GM13977 (cell line): ENCODE results near the gene PSMD1.

Experiments
- DNase-seq: peaks from one replicate; pipeline ENCODE4 v3.0.0; 2012; ENCODE audit warnings: low spot score
- CTCF ChIP-seq: IDR thresholded peaks from 2 replicates; pipeline ENCODE4 v1.5.1; 2012; ENCODE audit warnings: mild to moderate bottlenecking, control low read depth; ENCODE audit not compliant: insufficient read depth; ENCODE audit errors: extremely low read depth, missing control alignments
- in situ Hi-C: fragments of 300-500 bp; cut with MboI; formaldehyde crosslinking; loops from one replicate; pipeline ENCODE4 v1.12.0; 2022; ENCODE audit warnings: low sequenced_read_pairs, low pct_unique_long_range_greater_than_20kb, mixed read lengths, inconsistent platforms; ENCODE audit not compliant: unreplicated experiment

The PSMD1 gene

DNA sequence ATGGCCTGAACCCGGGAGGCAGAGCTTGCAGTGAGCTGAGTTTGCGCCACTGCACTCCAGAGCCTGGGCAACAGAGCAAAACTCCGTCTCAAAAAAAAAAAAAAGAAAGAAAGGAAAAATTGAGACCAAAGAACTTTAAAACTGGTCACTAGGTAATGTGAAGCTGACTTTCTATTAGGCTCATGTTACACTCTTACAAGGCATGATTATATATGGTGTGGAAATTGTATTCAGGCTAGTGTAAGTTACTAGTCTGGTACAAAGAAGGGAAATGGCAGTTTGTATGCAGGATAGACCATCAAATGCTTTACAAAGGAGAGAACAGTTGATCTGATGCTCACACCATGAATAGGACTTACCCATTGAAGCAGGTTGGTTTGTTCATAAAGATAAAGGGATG lies 106.3 kb downstream of the PSMD1 start:
- in situ Hi-C loops = no loop called here
- TF ChIP-seq CTCF = no peak
- no peak for DNase-seq

- DNase-seq = no peak
- TF ChIP-seq CTCF = no peak
- in situ Hi-C loops = no loop called here
These were observed 106.9 kb downstream of the PSMD1 start for GRCh38 chr2:231163414-231164095.

GRCh38 chr2:231167745-231168459 lies 111.2 kb downstream of the PSMD1 start:
- no peak for TF ChIP-seq CTCF
- no peak for DNase-seq
- in situ Hi-C loops = no loop called here

DNA sequence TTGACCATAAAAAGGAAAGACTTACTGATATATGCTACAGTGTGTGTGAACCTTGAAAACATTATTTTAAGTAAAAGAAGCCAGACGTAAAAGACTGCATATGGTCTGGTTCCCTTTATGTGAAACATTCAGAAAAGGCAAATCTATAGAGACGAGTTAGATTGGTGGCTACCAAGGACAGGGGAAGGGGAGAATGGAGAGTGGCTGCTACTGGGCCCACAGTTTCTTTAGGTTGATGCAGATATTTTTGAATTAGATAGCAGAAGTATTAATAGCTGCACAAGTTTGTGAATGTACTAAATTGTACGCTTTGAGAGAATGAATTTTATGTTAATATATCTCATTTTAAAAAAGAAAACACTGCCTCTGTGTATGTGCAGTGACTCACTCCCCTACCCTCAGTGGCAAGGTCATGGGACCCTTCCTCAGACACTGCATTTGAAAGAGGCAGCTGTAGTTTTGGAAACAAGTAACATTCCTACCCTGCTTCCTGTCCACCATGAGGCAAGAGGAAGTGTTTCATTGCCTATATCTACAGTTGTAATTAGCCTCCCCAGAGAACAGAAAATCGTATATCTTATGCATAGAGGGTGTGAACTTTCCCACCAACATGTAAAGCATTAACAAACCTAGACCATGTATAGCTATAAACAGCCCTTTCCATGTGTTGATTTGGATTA lies 111.9 kb downstream of the PSMD1 start:
- no peak for TF ChIP-seq CTCF
- DNase-seq = no peak
- in situ Hi-C loops = no loop called here

DNA sequence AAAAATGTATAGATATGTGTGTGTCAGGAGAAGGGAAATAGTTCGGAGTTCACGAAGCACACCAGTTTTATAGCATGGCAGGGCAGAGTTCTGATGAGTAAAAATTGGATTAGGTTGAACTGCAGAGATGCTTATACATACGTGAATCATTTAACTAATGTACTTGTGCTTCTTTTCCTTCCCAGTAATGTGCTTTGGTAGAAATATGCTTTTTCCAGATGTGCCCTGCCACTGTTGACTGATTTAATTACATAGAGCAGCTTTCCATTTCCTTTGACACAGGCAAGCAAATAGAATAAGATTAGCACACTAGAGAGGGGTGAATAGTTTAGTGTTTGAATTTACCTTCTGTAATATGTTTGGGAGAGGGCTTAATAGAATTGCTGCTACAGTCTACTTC lies 112.8 kb downstream of the PSMD1 start:
- in situ Hi-C loops = no loop called here
- no peak for TF ChIP-seq CTCF
- no peak for DNase-seq

DNA sequence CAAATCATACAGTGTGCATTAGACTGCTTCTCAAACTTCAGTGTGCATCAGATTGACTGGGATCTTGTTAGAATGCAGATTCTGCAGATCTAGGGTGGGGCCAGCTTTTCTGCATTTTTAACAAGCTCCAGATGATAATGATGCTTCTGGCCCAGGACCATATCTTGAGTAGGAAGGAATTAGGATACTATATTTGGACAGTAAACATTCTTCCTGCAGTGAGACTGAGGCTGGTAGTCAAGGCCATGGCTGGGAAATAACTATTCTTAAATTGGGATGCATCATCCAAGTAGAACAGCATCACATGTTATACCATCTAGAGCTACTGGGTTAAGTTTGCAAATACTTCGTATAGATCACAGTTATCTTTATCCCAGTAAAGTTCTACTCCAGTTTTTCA lies 113.4 kb downstream of the PSMD1 start:
- no peak for DNase-seq
- in situ Hi-C loops = no loop called here
- no peak for TF ChIP-seq CTCF
